Activated naive CD8-positive, alpha-beta T cell treated with anti-CD3 and anti-CD28 coated beads for 36 hours (primary cell): ENCODE data around the gene SLC5A10. TPM values are rescaled to one million over a fixed set of nuclear protein-coding genes. Genes with fewer than 3 reads are reported as not detected.

Experiments
- DNase-seq: peaks from one replicate; pipeline ENCODE4 v3.0.0; 2021
- H3K27ac Mint-ChIP-seq: one replicate; pipeline ENCODE4 v1.8.0; 2022; ENCODE audit warnings: mild to moderate bottlenecking, moderate library complexity, mixed read lengths
- H3K27me3 Mint-ChIP-seq: one replicate; pipeline ENCODE4 v1.8.0; 2022; ENCODE audit warnings: mild to moderate bottlenecking, mixed read lengths
- H3K36me3 Mint-ChIP-seq: one replicate; pipeline ENCODE4 v1.8.0; 2021; ENCODE audit warnings: mild to moderate bottlenecking, mixed read lengths
- H3K4me1 Mint-ChIP-seq: one replicate; pipeline ENCODE4 v1.8.0; 2021; ENCODE audit warnings: mixed read lengths
- H3K4me3 Mint-ChIP-seq: one replicate; pipeline ENCODE4 v1.8.0; 2022; ENCODE audit warnings: mild to moderate bottlenecking, moderate library complexity, mixed read lengths
- H3K9me3 Mint-ChIP-seq: one replicate; pipeline ENCODE4 v1.8.0; 2022; ENCODE audit warnings: mixed read lengths
- total RNA-seq, 2 experiments: library from RNA; stranded (reverse); gene quantifications; one replicate each; pipeline ENCODE4 v1.2.3, GENCODE V29; 2021

SLC5A10 gene
- total RNA-seq, 2 experiments from 2014 or later: not detected

DNA sequence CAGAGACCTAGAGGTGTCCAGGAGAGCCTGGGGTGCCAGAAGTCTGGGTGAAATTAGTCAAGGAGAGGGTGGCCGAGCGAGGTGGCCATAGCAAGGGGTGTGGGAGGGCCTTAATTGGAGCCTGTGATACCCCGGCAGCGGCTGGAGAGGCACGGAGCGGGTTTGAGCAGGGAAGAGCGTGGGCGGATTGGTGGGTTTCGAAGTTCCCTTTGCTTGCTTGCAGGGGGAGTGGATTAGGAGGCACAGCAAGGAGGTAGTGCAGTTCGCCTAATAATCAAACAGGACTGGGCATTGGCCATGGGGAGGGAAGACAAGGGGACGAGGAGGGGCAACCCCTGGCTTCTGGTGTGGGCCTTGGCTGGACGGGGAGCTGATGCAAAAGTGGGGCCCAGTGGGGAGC lies 58.0 kb downstream of the SLC5A10 start:
- H3K27me3 Mint-ChIP-seq: no peaks in the 10 kb centered on the region
- H3K4me3 Mint-ChIP-seq: no peak overlapping the region
- H3K9me3 Mint-ChIP-seq: peaks cover 1% of the 10 kb centered on the region
- H3K36me3 Mint-ChIP-seq: no peaks in the 10 kb centered on the region
- peaks cover 6% of the 10 kb centered on the region for H3K4me1 Mint-ChIP-seq
- DNase-seq: no peak
- no peak overlapping the region for H3K27ac Mint-ChIP-seq

- no peaks in the 10 kb centered on the region for H3K27me3 Mint-ChIP-seq
- no peak overlapping the region for H3K4me3 Mint-ChIP-seq
- no peaks in the 10 kb centered on the region for H3K36me3 Mint-ChIP-seq
- peaks cover 10% of the 10 kb centered on the region for H3K4me1 Mint-ChIP-seq
- no peak for DNase-seq
- no peak overlapping the region for H3K27ac Mint-ChIP-seq
- H3K9me3 Mint-ChIP-seq: peaks cover 1% of the 10 kb centered on the region
Observed at GRCh38 chr17:19010729-19011505, 59.0 kb downstream of the SLC5A10 start.

DNA sequence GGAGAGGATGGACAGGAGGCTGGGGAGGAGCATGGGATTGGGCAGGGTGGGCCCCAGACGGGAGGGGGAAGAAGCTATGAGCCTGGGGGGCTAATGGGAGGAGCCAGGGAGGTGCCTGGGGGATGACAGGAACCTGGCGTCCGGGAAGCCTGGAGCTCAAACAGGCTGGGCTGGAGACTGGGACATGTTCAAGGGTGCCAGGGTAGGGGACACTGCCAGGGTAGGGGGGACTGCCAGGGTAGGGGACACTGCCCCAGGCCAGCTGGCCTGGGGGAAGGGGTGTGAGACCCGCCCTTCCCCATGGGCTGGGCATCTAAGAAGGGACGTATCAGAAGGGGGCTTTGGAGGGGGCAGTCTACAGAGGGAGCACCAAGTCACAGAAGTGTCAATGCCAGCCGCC lies 59.6 kb downstream of the SLC5A10 start:
- no peaks in the 10 kb centered on the region for H3K36me3 Mint-ChIP-seq
- no peak overlapping the region for H3K27ac Mint-ChIP-seq
- DNase-seq: no peak
- H3K9me3 Mint-ChIP-seq: no peaks in the 10 kb centered on the region
- H3K27me3 Mint-ChIP-seq: no peaks in the 10 kb centered on the region
- H3K4me3 Mint-ChIP-seq: no peak overlapping the region
- peaks cover 10% of the 10 kb centered on the region for H3K4me1 Mint-ChIP-seq

GRCh38 chr17:19012171-19013080 lies 60.5 kb downstream of the SLC5A10 start:
- Mint-ChIP-seq H3K4me3 (no peak overlapping the region), H3K9me3 (no peaks in the 10 kb centered on the region), H3K27ac (no peak overlapping the region), H3K27me3 (no peaks in the 10 kb centered on the region), H3K4me1 (peaks cover 14% of the 10 kb centered on the region), H3K36me3 (no peaks in the 10 kb centered on the region)
- no peak for DNase-seq

DNA sequence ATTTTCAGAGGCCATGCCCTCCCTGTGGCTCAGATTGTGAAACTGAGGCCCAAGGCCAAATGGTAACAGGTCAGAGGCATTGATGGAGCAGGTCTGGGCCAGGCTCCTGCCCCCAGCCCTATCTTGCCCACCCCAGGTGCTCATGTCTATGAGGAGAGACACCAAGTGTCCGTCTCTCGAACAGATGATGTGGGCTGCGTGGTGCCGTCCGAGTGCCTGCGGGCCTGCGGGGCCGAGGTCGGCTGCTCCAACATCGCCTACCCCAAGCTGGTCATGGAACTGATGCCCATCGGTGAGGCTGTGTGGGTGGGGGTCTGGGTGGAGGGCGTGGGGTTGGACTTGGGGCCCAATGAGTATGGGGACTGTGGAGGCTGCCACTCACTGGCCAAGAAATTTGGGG lies 61.3 kb downstream of the SLC5A10 start:
- H3K27ac Mint-ChIP-seq: no peak overlapping the region
- no peaks in the 10 kb centered on the region for H3K27me3 Mint-ChIP-seq
- no peak overlapping the region for H3K4me3 Mint-ChIP-seq
- no peaks in the 10 kb centered on the region for H3K36me3 Mint-ChIP-seq
- no peak for DNase-seq
- no peaks in the 10 kb centered on the region for H3K9me3 Mint-ChIP-seq
- peaks cover 8% of the 10 kb centered on the region for H3K4me1 Mint-ChIP-seq

- Mint-ChIP-seq H3K4me3 (no peak overlapping the region), H3K27ac (no peak overlapping the region), H3K27me3 (no peaks in the 10 kb centered on the region), H3K36me3 (no peaks in the 10 kb centered on the region), H3K4me1 (peaks cover 8% of the 10 kb centered on the region), H3K9me3 (no peaks in the 10 kb centered on the region)
- no peak for DNase-seq
Observed at GRCh38 chr17:19013806-19014627, 62.1 kb downstream of the SLC5A10 start.

GRCh38 chr17:19014628-19015215 lies 62.8 kb downstream of the SLC5A10 start:
- no peak for DNase-seq
- Mint-ChIP-seq H3K4me1 (peaks cover 8% of the 10 kb centered on the region), H3K4me3 (no peak overlapping the region), H3K27me3 (no peaks in the 10 kb centered on the region), H3K9me3 (no peaks in the 10 kb centered on the region), H3K27ac (no peak overlapping the region), H3K36me3 (no peaks in the 10 kb centered on the region)

DNA sequence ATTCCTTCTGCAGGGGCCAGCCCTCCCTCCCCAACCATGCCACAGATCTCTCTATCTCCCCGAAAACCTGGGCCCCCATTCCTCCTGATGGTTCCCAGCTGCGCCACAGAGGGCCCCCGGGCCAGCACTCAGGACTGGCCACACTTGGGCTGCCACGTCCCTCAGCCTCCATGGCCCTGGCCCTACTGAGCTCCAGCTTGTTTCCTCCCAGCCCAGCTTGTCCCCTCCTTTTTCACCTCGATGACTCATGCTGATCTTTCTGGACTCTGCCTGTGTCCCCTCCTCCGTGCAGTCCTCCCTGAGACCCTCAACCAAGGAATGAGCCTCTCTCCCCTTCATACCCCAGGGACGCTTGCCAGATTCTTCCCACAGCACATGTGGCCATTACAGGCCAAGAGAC lies 63.5 kb downstream of the SLC5A10 start:
- Mint-ChIP-seq H3K4me1 (peaks cover 8% of the 10 kb centered on the region), H3K27ac (no peak overlapping the region), H3K36me3 (no peaks in the 10 kb centered on the region), H3K9me3 (no peaks in the 10 kb centered on the region), H3K27me3 (no peaks in the 10 kb centered on the region), H3K4me3 (no peak overlapping the region)
- DNase-seq: no peak

DNA sequence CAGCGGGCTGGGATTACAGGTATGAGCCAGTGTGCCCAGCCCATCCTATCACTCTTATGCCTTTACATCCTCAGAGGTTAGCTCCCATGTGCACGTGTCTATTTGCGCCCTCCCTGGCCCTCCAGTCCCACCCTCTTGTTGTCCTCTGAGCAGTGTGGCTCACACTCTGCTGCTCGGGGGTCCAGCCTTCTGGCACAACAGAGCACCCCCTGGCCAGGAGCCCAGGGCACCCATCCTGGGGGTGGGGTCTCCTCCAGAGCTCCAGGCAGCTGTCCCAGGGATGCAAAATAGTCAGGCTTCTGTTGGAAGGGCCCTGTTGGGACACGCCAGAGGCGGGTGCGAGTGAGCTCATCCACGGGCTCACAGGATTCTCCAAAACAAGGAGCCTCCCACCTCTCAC lies 64.3 kb downstream of the SLC5A10 start:
- no peak overlapping the region for H3K27ac Mint-ChIP-seq
- peaks cover 2% of the 10 kb centered on the region for H3K36me3 Mint-ChIP-seq
- DNase-seq: no peak
- H3K4me1 Mint-ChIP-seq: peaks cover 8% of the 10 kb centered on the region
- H3K27me3 Mint-ChIP-seq: no peaks in the 10 kb centered on the region
- H3K9me3 Mint-ChIP-seq: no peaks in the 10 kb centered on the region
- no peak overlapping the region for H3K4me3 Mint-ChIP-seq

DNA sequence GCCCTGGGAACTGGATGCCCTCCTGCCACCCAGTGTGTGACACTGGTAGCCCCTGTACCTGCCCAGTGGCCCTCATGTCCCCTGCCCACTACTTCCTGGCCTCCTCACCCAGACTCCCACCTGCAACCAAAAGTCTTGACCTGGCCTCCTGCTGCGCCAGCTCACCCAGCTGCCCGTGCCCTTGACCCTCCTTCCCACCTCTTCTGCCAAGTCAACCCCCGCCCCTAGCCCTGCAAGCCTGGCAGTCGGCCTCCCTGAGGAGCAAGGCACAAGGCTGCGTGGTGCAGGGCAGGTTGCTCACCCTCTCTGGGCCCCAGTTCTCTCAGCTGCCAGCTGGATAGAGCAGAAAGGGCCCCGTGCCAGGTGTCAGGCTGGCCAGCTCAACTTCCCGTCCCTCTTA lies 64.9 kb downstream of the SLC5A10 start:
- H3K27ac Mint-ChIP-seq: no peak overlapping the region
- H3K36me3 Mint-ChIP-seq: peaks cover 3% of the 10 kb centered on the region
- no peaks in the 10 kb centered on the region for H3K9me3 Mint-ChIP-seq
- H3K27me3 Mint-ChIP-seq: no peaks in the 10 kb centered on the region
- H3K4me1 Mint-ChIP-seq: peaks cover 8% of the 10 kb centered on the region
- DNase-seq: no peak
- no peak overlapping the region for H3K4me3 Mint-ChIP-seq

DNA sequence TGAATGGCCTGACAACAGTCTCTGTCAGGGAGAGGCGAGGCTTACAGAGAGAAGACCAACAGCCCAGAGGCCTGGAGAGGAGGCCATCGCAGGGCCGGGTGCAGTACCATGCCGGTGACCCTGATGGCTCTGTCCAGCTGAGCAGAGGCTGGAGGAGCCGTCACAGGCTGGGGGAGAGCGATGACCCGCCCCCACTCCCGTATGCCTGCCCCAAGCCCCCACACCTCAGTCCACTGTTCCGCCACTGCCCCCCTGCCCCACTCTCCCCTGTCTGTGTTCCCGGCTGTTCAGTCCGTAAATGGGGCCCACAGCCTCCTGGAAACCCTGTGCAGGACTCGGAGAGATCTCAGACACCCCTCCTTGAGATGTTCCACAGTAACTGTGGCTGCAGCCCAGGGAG lies 65.4 kb downstream of the SLC5A10 start:
- H3K27me3 Mint-ChIP-seq: no peaks in the 10 kb centered on the region
- H3K4me1 Mint-ChIP-seq: peaks cover 8% of the 10 kb centered on the region
- no peak for DNase-seq
- H3K4me3 Mint-ChIP-seq: no peak overlapping the region
- peaks cover 3% of the 10 kb centered on the region for H3K36me3 Mint-ChIP-seq
- H3K9me3 Mint-ChIP-seq: no peaks in the 10 kb centered on the region
- H3K27ac Mint-ChIP-seq: no peak overlapping the region

DNA sequence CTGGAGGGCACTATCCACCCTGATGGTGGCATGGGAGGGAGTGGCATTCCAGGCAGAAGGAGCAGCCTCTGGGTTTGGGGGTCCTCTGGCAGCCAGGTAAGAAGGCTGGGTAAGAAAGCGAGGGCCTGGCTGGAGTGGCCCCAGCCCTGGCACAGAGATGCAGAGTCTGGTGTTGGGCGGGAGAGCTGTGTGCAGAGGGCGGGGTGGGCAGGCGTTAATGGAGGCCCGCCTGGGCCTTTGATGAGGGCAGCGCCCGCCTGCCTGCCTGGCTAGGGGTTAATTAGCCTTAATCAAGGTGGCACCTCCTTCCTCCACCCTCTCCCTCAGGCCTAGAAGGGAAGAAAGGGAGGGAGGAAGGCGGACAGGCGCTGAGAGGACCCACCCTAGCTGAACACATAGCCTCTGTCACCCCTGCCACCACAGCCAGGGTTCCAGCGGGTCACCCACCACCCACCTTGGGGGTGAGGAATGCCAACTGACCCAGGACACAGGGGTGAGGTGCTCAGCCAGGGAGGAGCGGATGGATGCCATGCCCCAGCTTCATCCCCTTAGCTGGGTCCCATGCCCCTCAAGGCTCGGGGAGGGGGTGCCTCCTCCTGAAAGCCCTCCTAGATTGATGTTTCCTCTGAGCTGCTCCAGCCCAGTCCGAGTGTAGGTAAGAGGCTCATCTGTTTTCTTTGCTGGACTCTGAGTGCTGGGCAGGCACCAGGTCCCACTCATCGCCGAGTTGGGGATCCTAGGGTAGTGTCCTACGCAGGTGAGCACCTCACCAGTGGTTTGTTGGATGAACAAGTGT lies 66.0 kb downstream of the SLC5A10 start:
- Mint-ChIP-seq H3K27me3 (no peaks in the 10 kb centered on the region), H3K4me3 (no peak overlapping the region), H3K9me3 (no peaks in the 10 kb centered on the region), H3K4me1 (peaks cover 10% of the 10 kb centered on the region), H3K27ac (no peak overlapping the region), H3K36me3 (peaks cover 3% of the 10 kb centered on the region)
- DNase-seq: no peak

DNA sequence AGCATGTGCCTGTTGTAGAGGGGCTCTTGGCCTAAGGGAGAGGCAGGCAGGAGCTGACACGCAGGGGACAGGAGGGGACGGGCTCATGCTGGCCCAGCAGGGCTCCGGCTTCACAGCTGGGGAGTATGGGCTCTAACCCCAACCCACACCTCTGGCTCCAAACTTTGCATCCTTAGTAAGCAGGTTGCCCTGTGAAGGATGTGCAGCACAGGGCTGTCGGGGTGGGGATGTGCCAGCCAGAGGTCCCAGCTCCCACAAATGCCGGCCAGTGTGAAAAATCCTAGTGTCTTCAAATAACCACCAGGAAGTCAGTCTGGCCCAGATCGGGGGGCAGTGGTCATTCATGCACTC lies 66.6 kb downstream of the SLC5A10 start:
- H3K4me3 Mint-ChIP-seq: no peak overlapping the region
- peaks cover 3% of the 10 kb centered on the region for H3K36me3 Mint-ChIP-seq
- no peaks in the 10 kb centered on the region for H3K9me3 Mint-ChIP-seq
- H3K27ac Mint-ChIP-seq: no peak overlapping the region
- no peak for DNase-seq
- H3K4me1 Mint-ChIP-seq: peaks cover 11% of the 10 kb centered on the region
- H3K27me3 Mint-ChIP-seq: no peaks in the 10 kb centered on the region
